ENCODE results near the gene MBD3.

MBD3 gene

DNA sequence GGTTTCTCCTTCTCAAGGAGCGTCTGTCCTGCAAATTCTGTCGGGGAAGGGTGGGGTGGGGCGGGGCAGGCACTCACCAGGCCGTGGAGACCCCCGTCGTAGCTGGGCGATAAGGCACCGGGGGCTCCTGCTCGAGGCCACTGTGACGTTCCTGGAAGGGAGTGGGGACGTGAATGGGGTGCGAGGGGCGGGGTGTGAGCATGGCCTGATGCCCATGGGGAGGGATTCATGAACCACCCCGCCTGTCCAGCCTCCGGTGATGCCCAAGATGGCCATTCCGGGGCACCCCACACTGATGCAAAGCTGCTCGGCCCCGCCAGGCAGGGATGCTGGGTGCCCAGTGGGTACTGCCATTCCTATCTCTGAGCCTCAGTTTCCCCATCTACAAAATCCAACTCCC lies 27.0 kb upstream of the MBD3 start:
- peaks cover 28 to 33% of the 10 kb centered on the region in 2 donors for H3K36me3 ChIP-seq (ENCODE audit: control insufficient read depth in 2 of 2, insufficient read depth in 2 of 2, low read length in 2 of 2)
- H3K4me3 ChIP-seq (ENCODE audit: low read length in 2 of 2), result no peak overlapping the region
- H3K27me3 ChIP-seq (ENCODE audit: control insufficient read depth in 2 of 2, insufficient read depth in 2 of 2, low read length in 2 of 2), result no peaks in the 10 kb centered on the region
- no peak overlapping the region for H3K9ac ChIP-seq (ENCODE audit: low read depth in 1 of 2, low read length in 2 of 2)
- no peaks in the 10 kb centered on the region for H3K9me3 ChIP-seq (ENCODE audit: control insufficient read depth in 2 of 2, low read length in 2 of 2)
- no peak overlapping the region for H3K27ac ChIP-seq (ENCODE audit: low read depth in 2 of 2, low read length in 2 of 2)
- no peaks in the 10 kb centered on the region for H3K4me1 ChIP-seq (ENCODE audit: control insufficient read depth in 2 of 2, insufficient read depth in 2 of 2, low read length in 2 of 2)

DNA sequence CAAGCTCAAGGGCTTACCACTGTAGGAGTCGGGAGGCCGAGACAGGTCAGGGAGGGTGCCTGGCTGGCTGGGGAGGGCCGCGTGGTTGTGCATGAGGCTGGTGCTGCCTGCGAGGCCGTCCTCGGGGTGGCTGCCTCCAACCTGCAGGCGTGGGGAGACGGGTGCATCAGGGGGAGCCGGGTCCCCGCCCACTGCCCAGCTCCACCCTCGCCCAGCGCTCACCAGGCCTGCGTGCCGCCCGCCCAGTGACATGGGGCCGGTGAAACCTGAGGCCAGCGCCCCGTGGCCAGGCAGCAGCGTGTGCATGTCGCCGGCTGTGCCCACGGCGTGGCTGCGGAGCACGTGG lies 26.4 kb upstream of the MBD3 start:
- H3K36me3 ChIP-seq (ENCODE audit: control insufficient read depth in 2 of 2, insufficient read depth in 2 of 2, low read length in 2 of 2), result peaks cover 31 to 33% of the 10 kb centered on the region in 2 donors

DNA sequence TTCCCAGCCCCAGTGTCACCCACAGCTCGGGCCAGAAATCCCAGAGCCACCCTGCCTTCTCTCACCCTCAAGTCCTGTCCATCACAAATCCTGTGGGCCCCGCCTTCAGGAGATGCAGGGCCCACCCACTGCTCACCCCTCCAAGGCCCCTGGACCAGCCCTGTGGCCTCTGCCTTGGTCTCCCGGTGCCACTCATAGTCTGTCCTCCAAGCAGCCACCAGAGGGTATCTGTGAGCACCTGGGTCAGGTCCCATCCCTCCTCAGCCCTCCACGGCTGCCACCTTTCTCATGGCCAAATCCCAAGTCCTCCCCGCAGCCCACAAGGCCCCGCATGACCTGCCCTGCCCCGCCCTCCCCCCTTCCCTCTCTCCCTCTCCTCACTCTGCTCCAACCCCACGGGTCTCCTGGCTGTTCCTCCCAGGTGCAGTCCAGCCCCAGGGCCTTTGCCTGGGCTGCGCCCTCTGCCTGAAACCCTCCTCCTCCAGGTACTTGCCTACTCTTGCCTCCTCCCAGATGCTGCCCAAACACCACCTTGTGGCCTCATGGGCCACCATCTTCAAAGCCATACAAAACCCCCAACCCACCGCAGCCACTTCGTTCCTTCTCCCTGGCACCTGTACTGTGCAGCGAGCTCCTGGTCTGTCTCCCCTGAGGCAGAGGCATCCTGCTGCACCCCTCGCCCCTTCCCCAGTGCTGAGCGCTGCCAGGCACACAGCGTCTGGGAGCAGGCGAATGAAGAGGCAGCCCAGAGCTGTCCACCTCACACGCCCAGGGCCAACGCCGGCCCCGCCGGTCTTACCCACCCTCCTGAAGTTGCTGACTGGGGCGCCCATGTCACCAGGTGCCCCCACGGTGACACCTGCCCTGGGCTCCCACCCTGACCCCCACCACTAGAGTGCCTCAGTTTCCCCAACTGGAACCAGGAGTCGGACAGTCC lies 25.8 kb upstream of the MBD3 start:
- Histone ChIP-seq H3K9me3 (ENCODE audit: control insufficient read depth in 2 of 2, low read length in 2 of 2) (no peaks in the 10 kb centered on the region), H3K27me3 (ENCODE audit: control insufficient read depth in 2 of 2, insufficient read depth in 2 of 2, low read length in 2 of 2) (no peaks in the 10 kb centered on the region), H3K9ac (ENCODE audit: low read depth in 1 of 2, low read length in 2 of 2) (no peak overlapping the region), H3K27ac (ENCODE audit: low read depth in 2 of 2, low read length in 2 of 2) (no peak overlapping the region), H3K4me1 (ENCODE audit: control insufficient read depth in 2 of 2, insufficient read depth in 2 of 2, low read length in 2 of 2) (no peaks in the 10 kb centered on the region), H3K4me3 (ENCODE audit: low read length in 2 of 2) (no peak overlapping the region), H3K36me3 (ENCODE audit: control insufficient read depth in 2 of 2, insufficient read depth in 2 of 2, low read length in 2 of 2) (peaks cover 34% of the 10 kb centered on the region in 2 donors)

More for the DNA sequence above, 26.4 kb upstream of the MBD3 start:
- Histone ChIP-seq H3K27ac (ENCODE audit: low read depth in 2 of 2, low read length in 2 of 2) (no peak overlapping the region), H3K9ac (ENCODE audit: low read depth in 1 of 2, low read length in 2 of 2) (no peak overlapping the region), H3K27me3 (ENCODE audit: control insufficient read depth in 2 of 2, insufficient read depth in 2 of 2, low read length in 2 of 2) (no peaks in the 10 kb centered on the region), H3K9me3 (ENCODE audit: control insufficient read depth in 2 of 2, low read length in 2 of 2) (no peaks in the 10 kb centered on the region), H3K4me3 (ENCODE audit: low read length in 2 of 2) (no peak overlapping the region), H3K4me1 (ENCODE audit: control insufficient read depth in 2 of 2, insufficient read depth in 2 of 2, low read length in 2 of 2) (no peaks in the 10 kb centered on the region)

GRCh38 chr19:1616875-1617274 lies 24.2 kb upstream of the MBD3 start:
- H3K4me3 ChIP-seq (ENCODE audit: low read length in 2 of 2), result no peak overlapping the region
- H3K9me3 ChIP-seq (ENCODE audit: control insufficient read depth in 2 of 2, low read length in 2 of 2), result no peaks in the 10 kb centered on the region
- no peak overlapping the region for H3K9ac ChIP-seq (ENCODE audit: low read depth in 1 of 2, low read length in 2 of 2)
- no peaks in the 10 kb centered on the region for H3K27me3 ChIP-seq (ENCODE audit: control insufficient read depth in 2 of 2, insufficient read depth in 2 of 2, low read length in 2 of 2)
- peaks cover 41 to 45% of the 10 kb centered on the region in 2 donors for H3K36me3 ChIP-seq (ENCODE audit: control insufficient read depth in 2 of 2, insufficient read depth in 2 of 2, low read length in 2 of 2)
- H3K4me1 ChIP-seq (ENCODE audit: control insufficient read depth in 2 of 2, insufficient read depth in 2 of 2, low read length in 2 of 2), result no peaks in the 10 kb centered on the region
- no peak overlapping the region for H3K27ac ChIP-seq (ENCODE audit: low read depth in 2 of 2, low read length in 2 of 2)

GRCh38 chr19:1616396-1616795 lies 23.7 kb upstream of the MBD3 start:
- H3K36me3 ChIP-seq (ENCODE audit: control insufficient read depth in 2 of 2, insufficient read depth in 2 of 2, low read length in 2 of 2), result peaks cover 44 to 47% of the 10 kb centered on the region in 2 donors
- H3K4me3 ChIP-seq (ENCODE audit: low read length in 2 of 2), result no peak overlapping the region
- no peaks in the 10 kb centered on the region for H3K4me1 ChIP-seq (ENCODE audit: control insufficient read depth in 2 of 2, insufficient read depth in 2 of 2, low read length in 2 of 2)
- no peaks in the 10 kb centered on the region for H3K27me3 ChIP-seq (ENCODE audit: control insufficient read depth in 2 of 2, insufficient read depth in 2 of 2, low read length in 2 of 2)
- no peak overlapping the region for H3K27ac ChIP-seq (ENCODE audit: low read depth in 2 of 2, low read length in 2 of 2)
- no peaks in the 10 kb centered on the region for H3K9me3 ChIP-seq (ENCODE audit: control insufficient read depth in 2 of 2, low read length in 2 of 2)
- no peak overlapping the region for H3K9ac ChIP-seq (ENCODE audit: low read depth in 1 of 2, low read length in 2 of 2)

GRCh38 chr19:1615156-1615765 lies 22.6 kb upstream of the MBD3 start:
- no peaks in the 10 kb centered on the region for H3K4me1 ChIP-seq (ENCODE audit: control insufficient read depth in 2 of 2, insufficient read depth in 2 of 2, low read length in 2 of 2)
- H3K36me3 ChIP-seq (ENCODE audit: control insufficient read depth in 2 of 2, insufficient read depth in 2 of 2, low read length in 2 of 2), result peaks cover 43% of the 10 kb centered on the region in 2 donors
- no peak overlapping the region for H3K27ac ChIP-seq (ENCODE audit: low read depth in 2 of 2, low read length in 2 of 2)
- H3K9me3 ChIP-seq (ENCODE audit: control insufficient read depth in 2 of 2, low read length in 2 of 2), result no peaks in the 10 kb centered on the region
- no peak overlapping the region for H3K4me3 ChIP-seq (ENCODE audit: low read length in 2 of 2)
- no peaks in the 10 kb centered on the region for H3K27me3 ChIP-seq (ENCODE audit: control insufficient read depth in 2 of 2, insufficient read depth in 2 of 2, low read length in 2 of 2)
- H3K9ac ChIP-seq (ENCODE audit: low read depth in 1 of 2, low read length in 2 of 2), result no peak overlapping the region

DNA sequence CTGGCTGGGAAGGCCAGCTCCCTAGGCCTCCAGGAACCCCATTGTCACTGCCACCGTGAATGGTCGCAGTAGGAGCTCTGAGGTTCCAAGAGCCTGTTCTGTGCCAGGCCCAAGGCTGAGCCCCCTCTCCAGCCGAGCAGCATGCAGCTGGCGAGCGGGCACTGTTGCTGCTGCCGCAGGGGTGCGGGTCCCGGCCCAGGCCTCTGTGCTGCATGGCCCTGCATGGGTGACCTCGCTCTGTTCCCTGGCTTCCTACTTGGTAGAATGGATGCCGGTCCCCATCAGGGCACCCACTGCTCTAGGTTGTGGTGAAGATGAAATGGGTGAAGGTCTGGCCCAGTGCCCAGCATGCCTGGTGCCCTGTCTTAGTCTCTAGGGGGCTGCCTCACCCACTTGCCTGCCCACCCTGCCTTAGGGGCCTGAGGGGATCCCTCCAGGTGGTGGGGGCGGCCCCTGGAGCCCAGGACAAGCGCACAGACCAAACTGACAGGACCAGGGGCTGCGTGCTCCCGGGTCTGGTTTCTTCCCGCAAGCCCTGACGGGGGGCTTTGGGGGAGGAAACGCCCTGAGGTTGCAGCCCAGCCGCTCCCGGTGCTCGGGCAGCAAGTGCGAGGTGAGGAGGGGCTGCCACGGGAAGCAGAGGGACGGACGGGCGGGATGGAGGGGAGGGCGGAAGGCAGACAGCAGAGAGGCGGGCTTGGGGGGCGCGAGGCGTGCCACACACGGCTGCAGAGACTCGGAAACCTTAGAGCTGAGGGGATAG lies 21.3 kb upstream of the MBD3 start:
- H3K27me3 ChIP-seq (ENCODE audit: control insufficient read depth in 2 of 2, insufficient read depth in 2 of 2, low read length in 2 of 2), result no peaks in the 10 kb centered on the region
- H3K9ac ChIP-seq (ENCODE audit: low read depth in 1 of 2, low read length in 2 of 2), result no peak overlapping the region
- no peak overlapping the region for H3K27ac ChIP-seq (ENCODE audit: low read depth in 2 of 2, low read length in 2 of 2)
- H3K4me1 ChIP-seq (ENCODE audit: control insufficient read depth in 2 of 2, insufficient read depth in 2 of 2, low read length in 2 of 2), result no peaks in the 10 kb centered on the region
- H3K36me3 ChIP-seq (ENCODE audit: control insufficient read depth in 2 of 2, insufficient read depth in 2 of 2, low read length in 2 of 2), result peaks cover 40 to 43% of the 10 kb centered on the region in 2 donors
- H3K9me3 ChIP-seq (ENCODE audit: control insufficient read depth in 2 of 2, low read length in 2 of 2), result no peaks in the 10 kb centered on the region
- no peak overlapping the region for H3K4me3 ChIP-seq (ENCODE audit: low read length in 2 of 2)

DNA sequence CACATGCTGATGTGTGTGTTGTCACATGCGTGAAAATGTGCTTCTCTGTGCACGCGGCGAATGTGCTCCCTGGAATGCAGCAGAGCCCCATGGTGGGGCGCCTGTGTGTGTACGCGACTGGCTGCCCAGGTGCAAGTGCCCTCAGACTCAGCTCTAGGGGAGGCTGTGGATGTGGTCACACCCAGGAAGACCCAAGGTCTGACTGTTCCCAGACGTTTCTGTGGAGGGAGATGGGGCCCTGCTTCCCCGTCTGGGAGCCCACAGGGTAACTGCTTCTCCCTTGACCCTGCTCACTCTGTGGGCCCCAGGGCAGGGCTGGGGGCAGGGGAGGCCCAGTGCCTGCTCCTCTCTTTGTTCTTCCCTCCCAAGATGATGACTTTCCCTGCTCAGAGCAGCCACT lies 20.5 kb upstream of the MBD3 start:
- Histone ChIP-seq H3K9ac (ENCODE audit: low read depth in 1 of 2, low read length in 2 of 2) (no peak overlapping the region), H3K9me3 (ENCODE audit: control insufficient read depth in 2 of 2, low read length in 2 of 2) (no peaks in the 10 kb centered on the region), H3K4me1 (ENCODE audit: control insufficient read depth in 2 of 2, insufficient read depth in 2 of 2, low read length in 2 of 2) (no peaks in the 10 kb centered on the region), H3K4me3 (ENCODE audit: low read length in 2 of 2) (no peak overlapping the region), H3K36me3 (ENCODE audit: control insufficient read depth in 2 of 2, insufficient read depth in 2 of 2, low read length in 2 of 2) (peaks cover 40% of the 10 kb centered on the region in 2 donors), H3K27me3 (ENCODE audit: control insufficient read depth in 2 of 2, insufficient read depth in 2 of 2, low read length in 2 of 2) (no peaks in the 10 kb centered on the region), H3K27ac (ENCODE audit: low read depth in 2 of 2, low read length in 2 of 2) (no peak overlapping the region)

DNA sequence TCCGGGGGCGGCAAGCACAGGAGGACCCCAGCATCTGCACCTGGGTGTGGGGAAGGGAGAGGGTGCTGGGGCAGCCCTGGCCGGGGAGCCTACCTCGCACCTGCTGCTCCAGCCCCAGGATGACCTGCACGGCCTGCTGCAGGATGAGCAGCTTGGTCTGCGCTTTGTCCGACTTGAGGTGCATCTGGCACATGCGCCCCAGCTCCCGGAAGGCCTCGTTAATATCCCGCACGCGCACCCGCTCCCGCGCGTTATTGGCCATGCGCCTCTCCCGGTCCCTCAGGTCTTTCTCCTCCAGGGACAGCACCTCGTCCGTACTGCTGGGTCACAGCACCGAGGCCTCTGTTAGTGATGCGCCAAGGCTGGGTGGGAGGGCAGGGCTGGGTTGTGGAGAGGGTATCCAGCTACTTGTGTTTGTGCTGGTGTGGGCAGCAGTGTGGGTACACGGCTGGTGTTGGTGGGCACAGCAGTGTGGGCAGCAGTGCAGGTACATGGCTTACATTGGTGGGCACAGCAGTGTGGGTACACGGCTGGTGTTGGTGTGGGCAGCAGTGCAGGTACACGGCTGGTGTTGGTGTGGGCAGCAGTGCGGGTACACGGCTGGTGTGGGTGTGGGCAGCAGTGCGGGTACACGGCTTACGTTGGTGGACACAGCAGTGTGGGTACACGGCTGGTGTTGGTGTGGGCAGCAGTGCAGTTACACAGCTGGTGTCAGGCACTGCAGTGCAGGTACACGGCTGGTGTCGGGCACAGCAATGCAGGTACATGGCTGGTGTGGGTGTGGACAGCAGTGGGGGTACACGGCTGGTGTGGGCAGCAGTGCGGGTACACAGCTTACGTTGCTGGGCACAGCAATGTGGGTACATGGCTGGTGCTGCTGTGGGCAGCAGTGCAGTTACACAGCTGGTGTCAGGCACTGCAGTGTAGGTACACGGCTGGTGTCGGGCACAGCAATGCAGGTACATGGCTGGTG lies 19.7 kb upstream of the MBD3 start:
- H3K4me3 ChIP-seq (ENCODE audit: low read length in 2 of 2), result no peak overlapping the region
- no peak overlapping the region for H3K9ac ChIP-seq (ENCODE audit: low read depth in 1 of 2, low read length in 2 of 2)
- H3K27me3 ChIP-seq (ENCODE audit: control insufficient read depth in 2 of 2, insufficient read depth in 2 of 2, low read length in 2 of 2), result no peaks in the 10 kb centered on the region
- peaks cover 40% of the 10 kb centered on the region in 2 donors for H3K36me3 ChIP-seq (ENCODE audit: control insufficient read depth in 2 of 2, insufficient read depth in 2 of 2, low read length in 2 of 2)
- H3K4me1 ChIP-seq (ENCODE audit: control insufficient read depth in 2 of 2, insufficient read depth in 2 of 2, low read length in 2 of 2), result no peaks in the 10 kb centered on the region
- no peaks in the 10 kb centered on the region for H3K9me3 ChIP-seq (ENCODE audit: control insufficient read depth in 2 of 2, low read length in 2 of 2)
- H3K27ac ChIP-seq (ENCODE audit: low read depth in 2 of 2, low read length in 2 of 2), result no peak overlapping the region
